ENCODE results near the gene TSPO2. TPM values are rescaled to one million over a fixed set of nuclear protein-coding genes. Genes with fewer than 3 reads are reported as not detected.

TSPO2 gene
- total and polyA plus RNA-seq, 2 of the 13 experiments (the other 11 are each of a cell fraction or from before 2014, with no cell fraction given), result 0.55 TPM; not detected in 1

- intact Hi-C loops (cut with micrococcal nuclease; ENCODE audit: unreplicated experiment), result loop anchor here (5.0 kb wide), 1 partner anchor 179 kb away; no protein-coding TSS in a partner anchor
- H3K4me3 ChIP-seq (replicated peaks in 1 of 3; ENCODE audit: insufficient read depth in 1 of 3, low read depth in 2 of 3, low read length in 3 of 3), result no peak overlapping the region
- DNase-seq (ENCODE audit: low spot score) (no peak), FAIRE-seq (no peak), ATAC-seq (no peak)
- no peaks in the 10 kb centered on the region for H3K9me3 ChIP-seq (ENCODE audit: low read length)
- H3K79me2 ChIP-seq (ENCODE audit: insufficient read depth, low read length), result no peaks in the 10 kb centered on the region
- H2AFZ ChIP-seq (ENCODE audit: low read length), result no peak overlapping the region
- TF ChIP-seq HMG20A (CRISPR knock-in tag; IDR thresholded peaks at IDR 0.05; ENCODE audit: borderline replicate concordance), result no peak
- no peak for TF ChIP-seq TBP (CRISPR knock-in tag; IDR thresholded peaks at IDR 0.05)
- ChIA-PET CTCF (ENCODE audit: low intra/inter-chr PET ratio, low total read pairs) (interaction anchor here (1.2 to 2.9 kb wide), 3 partner anchors 20 to 41 kb away, joined by 3 to 56 read pairs (median 5); no protein-coding TSS in a partner anchor), POLR2A (no interaction called here)
- BruUV-seq (replicated peaks), result no TSS peak
- H3K27me3 ChIP-seq (ENCODE audit: control insufficient read depth in 1 of 2, insufficient read depth in 2 of 2, low read length in 2 of 2), result no peaks in the 10 kb centered on the region
- no peaks in the 10 kb centered on the region for H4K20me1 ChIP-seq (ENCODE audit: insufficient read depth, low read length)
- in situ Hi-C loops (cut with HindIII; ENCODE audit: extremely low pct_ligation_motif_present, low pct_unique_long_range_greater_than_20kb), result loop anchor here (25.0 kb wide), 1 partner anchor 689 kb away; no protein-coding TSS in a partner anchor
- H3K27ac ChIP-seq (ENCODE audit: extremely low read length, insufficient read depth, low read length), result no peak overlapping the region
- H3K4me1 ChIP-seq (ENCODE audit: insufficient read depth, low read length), result peaks cover 27% of the 10 kb centered on the region
- H3K9ac ChIP-seq (ENCODE audit: insufficient read depth, low read depth, low read length), result no peak overlapping the region
- H3K36me3 ChIP-seq (replicated peaks in 1 of 2; ENCODE audit: control insufficient read depth in 1 of 2, insufficient read depth in 2 of 2, low read length in 2 of 2), result no peaks in the 10 kb centered on the region
- WGBS (ENCODE audit: low lambda C conversion rate), result 92% methylated on average over 3 of the region's 3 CpGs
- no peak overlapping the region for H3K4me2 ChIP-seq (ENCODE audit: low read depth, low read length)
Observed at GRCh38 chr6:41025966-41026530, 16.2 kb upstream of the TSPO2 start.

DNA sequence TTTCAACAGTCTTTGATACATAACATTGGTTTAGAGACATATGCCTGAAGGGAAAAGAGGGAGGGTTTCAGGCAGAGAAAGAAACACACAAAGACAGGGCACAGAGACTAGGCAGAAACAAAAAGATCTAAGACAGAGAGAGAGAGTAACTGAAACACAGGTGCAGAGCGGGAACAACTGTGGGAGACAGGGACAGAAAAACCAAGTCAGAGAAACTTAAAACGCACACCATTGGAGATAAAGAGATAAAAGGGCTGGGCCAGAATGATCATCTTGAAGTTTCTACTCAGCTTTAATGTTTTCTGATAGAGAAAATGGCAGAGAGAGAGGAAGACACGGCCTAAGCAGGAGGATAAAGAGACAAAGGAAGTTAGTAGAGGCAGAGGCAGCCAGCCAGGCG is 15.0 kb upstream of the TSPO2 start:
- Histone ChIP-seq H3K36me3 (replicated peaks in 1 of 2; ENCODE audit: control insufficient read depth in 1 of 2, insufficient read depth in 2 of 2, low read length in 2 of 2) (no peaks in the 10 kb centered on the region), H2AFZ (ENCODE audit: low read length) (no peak overlapping the region), H3K4me3 (replicated peaks in 1 of 3; ENCODE audit: insufficient read depth in 1 of 3, low read depth in 2 of 3, low read length in 3 of 3) (no peak overlapping the region), H3K9ac (ENCODE audit: insufficient read depth, low read depth, low read length) (no peak overlapping the region), H3K9me3 (ENCODE audit: low read length) (no peaks in the 10 kb centered on the region), H3K4me2 (ENCODE audit: low read depth, low read length) (no peak overlapping the region), H3K79me2 (ENCODE audit: insufficient read depth, low read length) (no peaks in the 10 kb centered on the region), H3K27me3 (ENCODE audit: control insufficient read depth in 1 of 2, insufficient read depth in 2 of 2, low read length in 2 of 2) (no peaks in the 10 kb centered on the region), H3K27ac (ENCODE audit: extremely low read length, insufficient read depth, low read length) (no peak overlapping the region), H4K20me1 (ENCODE audit: insufficient read depth, low read length) (no peaks in the 10 kb centered on the region), H3K4me1 (ENCODE audit: insufficient read depth, low read length) (peaks cover 20% of the 10 kb centered on the region)
- DNase-seq (ENCODE audit: low spot score) (no peak), FAIRE-seq (no peak), ATAC-seq (no peak)
- in situ Hi-C loops (cut with HindIII; ENCODE audit: extremely low pct_ligation_motif_present, low pct_unique_long_range_greater_than_20kb) (loop anchor here (25.0 kb wide), 1 partner anchor 690 kb away; no protein-coding TSS in a partner anchor), intact Hi-C loops (cut with micrococcal nuclease; ENCODE audit: unreplicated experiment) (loop anchor here (1.0 to 5.0 kb wide), 3 partner anchors 21 to 180 kb away; no protein-coding TSS in a partner anchor)
- CTCF ChIA-PET (ENCODE audit: low intra/inter-chr PET ratio, low total read pairs), result interaction anchor here (1.1 to 3.0 kb wide), 7 partner anchors 21 to 202 kb away, joined by 3 to 56 read pairs (median 6); no protein-coding TSS in a partner anchor
- POLR2A ChIA-PET, result interaction anchor here (0.9 to 1.6 kb wide), 4 partner anchors 13 to 45 kb away, joined by 3 to 7 read pairs (median 6); partner anchors contain the start of genes NFYA and OARD1
- no TSS peak for BruUV-seq (replicated peaks)
- WGBS (ENCODE audit: low lambda C conversion rate), result 88% methylated on average over 4 of the region's 4 CpGs
- no peak for TF ChIP-seq ZNF761 (CRISPR knock-in tag; conservative IDR thresholded peaks at IDR 0.05)
- TF ChIP-seq ZNF547 (CRISPR knock-in tag; IDR thresholded peaks at IDR 0.05), result no peak
- no peak for TF ChIP-seq ARID2 (CRISPR knock-in tag; IDR thresholded peaks at IDR 0.05; ENCODE audit: borderline replicate concordance)
- TF ChIP-seq ATAD3A (CRISPR knock-in tag; IDR thresholded peaks at IDR 0.05), result no peak
- no peak for TF ChIP-seq ZNF24 (IDR thresholded peaks at IDR 0.05)
- TF ChIP-seq NCOA2 (CRISPR knock-in tag; IDR thresholded peaks at IDR 0.05), result no peak
- no peak for TF ChIP-seq ZNF549 (CRISPR knock-in tag; IDR thresholded peaks at IDR 0.05)
- TF ChIP-seq ZNF747 (CRISPR knock-in tag; IDR thresholded peaks at IDR 0.05; ENCODE audit: borderline replicate concordance), result no peak
- TF ChIP-seq KMT2A (CRISPR knock-in tag; IDR thresholded peaks at IDR 0.05), result no peak
- no peak for TF ChIP-seq TAF15 (IDR thresholded peaks at IDR 0.05; ENCODE audit: low read depth, low read length, poor library complexity, severe bottlenecking)
- TF ChIP-seq NRL (CRISPR knock-in tag; IDR thresholded peaks at IDR 0.05; ENCODE audit: borderline replicate concordance), result no peak
- TF ChIP-seq SETDB1 (CRISPR knock-in tag; IDR thresholded peaks at IDR 0.05; ENCODE audit: borderline replicate concordance), result no peak
- no peak for TF ChIP-seq ZNF546 (CRISPR knock-in tag; conservative IDR thresholded peaks at IDR 0.05)

Measured in HepG2 (cell line).